Measurements from ENCODE around the gene TENM4.

Gene TENM4

DNA sequence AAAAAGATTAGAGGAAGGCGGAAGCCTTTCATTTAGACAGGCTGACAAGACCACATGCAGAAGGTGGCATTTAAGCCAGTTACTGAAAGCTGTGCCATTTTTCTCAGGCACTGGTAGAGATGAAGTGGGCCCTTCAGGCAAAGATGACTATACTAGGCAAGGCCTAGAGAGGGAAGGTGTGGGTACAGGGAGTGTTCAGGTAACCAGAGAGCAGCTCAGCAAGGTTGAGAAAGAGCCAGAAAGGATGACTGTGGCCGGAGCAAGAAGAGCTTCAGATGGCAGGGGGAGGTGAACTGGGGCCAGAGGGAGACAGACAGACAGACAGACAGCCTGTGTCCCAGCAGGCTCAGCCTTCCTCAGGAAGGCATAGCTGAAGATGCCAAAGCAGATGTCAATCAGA lies 778.0 kb downstream of the TENM4 start:
- in situ Hi-C loops (cut with MboI; ENCODE audit: low sequenced_read_pairs), result no loop called here

DNA sequence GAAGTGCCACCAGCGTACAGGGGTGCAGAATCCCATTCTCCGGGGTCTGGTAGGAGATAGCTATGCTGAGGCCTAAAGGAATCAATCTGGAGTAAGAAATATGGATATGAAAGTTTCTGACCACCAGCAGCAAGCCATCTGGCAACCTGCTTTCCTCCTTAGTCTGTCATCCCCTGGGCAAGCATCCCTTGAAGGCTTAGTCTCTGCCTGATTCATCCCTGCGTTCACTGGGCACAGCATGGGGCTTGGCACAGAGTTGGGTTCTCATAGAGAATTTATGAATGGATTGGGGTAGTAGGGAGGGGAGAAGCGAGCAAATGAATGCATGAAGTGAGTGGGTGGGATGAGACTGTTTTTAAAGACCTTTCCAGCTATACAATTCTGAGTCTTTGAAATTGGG lies 780.4 kb downstream of the TENM4 start:
- in situ Hi-C loops (cut with MboI; ENCODE audit: low sequenced_read_pairs), result no loop called here

DNA sequence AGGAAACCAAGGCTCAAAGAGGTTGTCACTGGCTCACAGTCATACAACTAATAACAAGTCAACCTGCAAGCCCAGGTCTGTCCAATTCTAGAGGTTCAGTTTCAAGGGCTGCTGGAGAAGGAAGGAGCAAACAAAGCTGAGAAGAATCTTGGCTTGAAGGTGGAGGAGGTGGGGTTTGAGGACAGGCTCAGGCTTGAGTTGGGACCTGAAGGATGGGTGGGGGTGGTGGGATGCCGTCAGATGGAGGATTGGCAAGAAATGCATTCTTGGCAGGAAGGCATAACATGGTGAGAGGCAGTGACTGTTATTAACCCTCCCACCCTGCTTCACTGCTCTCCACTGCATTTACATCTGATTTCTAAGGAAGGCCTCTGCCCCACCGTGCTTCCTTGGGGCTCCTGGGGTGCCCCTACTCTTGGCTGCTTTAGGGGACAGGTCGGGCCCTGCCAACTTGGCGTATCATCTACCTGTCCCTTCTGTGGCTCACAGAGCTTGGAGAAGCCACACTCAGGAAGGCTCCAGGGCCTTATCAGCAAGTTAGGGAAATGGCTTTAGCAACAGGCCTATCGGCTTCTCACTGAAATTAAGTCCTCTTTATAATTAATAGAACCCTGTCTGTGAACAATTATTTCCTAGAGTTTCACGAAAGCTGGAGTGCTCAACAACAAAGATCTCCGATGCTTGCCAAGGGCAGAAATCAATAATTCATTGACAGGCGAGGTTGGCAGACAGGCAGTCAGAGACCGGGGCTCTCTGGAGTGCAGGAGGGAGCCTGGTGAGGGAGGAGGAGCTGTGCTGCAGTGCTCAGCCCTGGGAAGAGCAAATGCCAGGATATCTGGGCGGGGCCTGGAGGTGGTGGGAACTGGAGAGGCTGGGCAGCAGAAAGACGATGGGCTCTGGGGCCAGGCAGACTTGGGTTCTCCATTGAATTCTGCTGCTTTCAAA lies 781.2 kb downstream of the TENM4 start:
- in situ Hi-C loops (cut with MboI; ENCODE audit: low sequenced_read_pairs), result no loop called here

DNA sequence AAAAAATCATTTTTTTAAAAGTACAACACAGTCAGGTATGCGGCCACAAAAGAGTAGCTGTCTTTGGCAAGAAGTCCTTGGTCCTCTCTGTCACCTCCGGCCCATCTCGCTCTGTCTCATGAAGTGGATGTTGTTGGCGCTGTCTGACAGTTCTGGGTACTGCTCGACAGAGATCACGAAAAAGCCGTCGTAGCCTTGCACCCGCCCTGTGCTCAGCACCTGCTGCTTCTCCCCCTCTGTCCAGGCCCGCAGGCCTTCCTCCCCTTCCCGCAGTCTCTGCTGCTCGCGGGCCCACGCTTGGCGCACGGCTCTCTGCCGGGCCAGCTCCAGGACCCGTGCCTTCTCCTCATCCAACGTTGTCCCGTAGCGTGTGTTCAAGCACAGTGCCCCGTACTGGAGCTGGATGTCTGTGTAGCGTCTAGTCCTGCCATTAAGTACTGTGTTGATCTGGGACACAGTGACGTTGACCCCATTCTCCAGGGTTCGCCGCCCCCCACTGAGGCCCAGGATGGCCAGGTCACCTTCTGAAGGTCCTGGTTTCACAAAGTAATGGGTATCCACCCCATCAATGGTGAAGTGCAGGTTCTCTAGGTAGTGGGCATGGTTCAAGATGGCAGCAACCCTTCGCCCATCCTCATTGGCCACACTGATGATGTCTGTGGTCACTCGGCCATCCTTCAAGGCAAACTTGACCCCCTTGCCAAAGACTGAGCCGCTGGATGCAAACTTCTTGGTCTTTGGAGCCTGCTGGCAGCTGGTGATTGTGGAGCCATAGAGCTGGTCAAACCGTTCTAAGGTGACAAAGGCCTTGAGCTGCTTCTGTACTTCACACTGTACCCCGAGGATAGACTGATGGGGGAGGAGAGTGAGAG lies 782.6 kb downstream of the TENM4 start:
- in situ Hi-C loops (cut with MboI; ENCODE audit: low sequenced_read_pairs), result no loop called here

DNA sequence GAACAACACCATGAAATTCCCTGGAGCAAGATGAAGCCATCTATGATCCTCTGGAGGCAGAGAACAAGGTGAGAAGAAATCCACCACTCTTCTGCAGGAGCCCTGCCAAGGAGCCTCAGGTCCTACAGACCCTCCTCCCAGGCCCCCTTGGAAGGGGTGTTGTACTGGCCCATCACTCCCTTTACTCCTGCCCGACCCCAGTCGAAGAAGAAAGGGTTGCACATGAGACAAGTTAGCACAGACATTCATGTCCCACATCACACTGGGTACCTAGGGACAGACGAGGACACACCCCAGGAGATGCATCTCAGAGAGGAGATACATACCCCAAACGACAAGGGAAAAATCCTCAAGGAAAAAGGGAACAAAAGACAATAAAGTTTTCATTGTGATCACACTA lies 783.4 kb downstream of the TENM4 start:
- in situ Hi-C loops (cut with MboI; ENCODE audit: low sequenced_read_pairs), result no loop called here

DNA sequence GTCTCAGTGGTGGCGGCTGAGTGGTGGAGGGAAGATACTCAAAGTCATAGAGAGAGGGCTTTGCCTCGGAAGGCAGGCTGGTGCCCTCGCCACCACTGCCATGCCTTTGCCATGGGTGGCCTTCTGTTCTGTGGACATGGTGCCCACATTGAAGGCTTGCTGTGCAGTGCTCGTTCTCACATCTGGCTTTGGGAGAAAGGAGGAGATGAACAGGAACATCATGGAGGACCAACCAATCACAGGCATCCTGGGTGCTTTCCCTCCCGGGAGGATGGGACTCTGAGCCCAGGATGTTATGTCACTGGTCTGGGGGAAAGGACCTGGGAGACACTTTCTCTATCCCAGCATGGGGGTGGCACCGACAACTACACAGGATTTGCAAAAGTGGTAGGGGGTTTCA lies 783.8 kb downstream of the TENM4 start:
- in situ Hi-C loops (cut with MboI; ENCODE audit: low sequenced_read_pairs), result no loop called here

DNA sequence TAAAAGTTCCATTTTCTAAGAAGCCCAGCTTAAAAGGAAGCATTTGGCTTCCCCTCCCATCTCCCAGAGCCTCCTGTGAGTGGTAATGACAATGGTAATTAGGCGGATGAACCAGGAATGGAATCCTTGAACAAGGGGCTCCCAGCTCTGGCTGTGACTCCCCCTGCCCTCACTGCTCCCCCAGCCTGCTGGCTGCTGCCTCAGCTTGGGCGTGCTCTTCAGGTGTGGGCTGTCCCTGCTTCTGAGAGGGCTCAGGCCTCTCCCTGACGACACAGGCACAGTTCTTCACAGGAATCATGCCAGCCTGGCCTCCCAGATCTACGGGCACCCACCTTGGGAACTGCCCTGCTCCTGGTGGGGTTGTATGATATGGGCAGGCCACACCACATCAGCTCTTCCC lies 784.5 kb downstream of the TENM4 start:
- in situ Hi-C loops (cut with MboI; ENCODE audit: low sequenced_read_pairs), result no loop called here

DNA sequence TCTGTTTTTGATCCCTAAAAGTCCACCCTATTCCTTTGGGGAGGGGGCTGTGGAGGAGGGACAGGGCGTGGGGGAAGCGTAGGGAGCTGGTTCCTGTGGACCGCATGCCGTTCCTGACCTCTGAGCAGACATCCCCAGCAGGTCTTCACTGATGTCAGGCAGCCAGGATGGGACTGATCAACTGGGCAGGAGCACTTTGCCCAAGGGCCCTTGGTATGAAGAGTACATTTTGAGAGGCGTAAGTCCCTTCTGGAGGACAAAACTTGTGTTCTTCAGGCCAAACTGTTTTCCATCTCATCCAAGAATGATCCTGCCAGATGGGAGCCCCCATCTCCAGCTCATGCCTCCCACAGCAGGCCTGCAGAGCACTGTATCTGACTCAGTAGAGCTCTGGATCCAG lies 785.3 kb downstream of the TENM4 start:
- in situ Hi-C loops (cut with MboI; ENCODE audit: low sequenced_read_pairs), result no loop called here

DNA sequence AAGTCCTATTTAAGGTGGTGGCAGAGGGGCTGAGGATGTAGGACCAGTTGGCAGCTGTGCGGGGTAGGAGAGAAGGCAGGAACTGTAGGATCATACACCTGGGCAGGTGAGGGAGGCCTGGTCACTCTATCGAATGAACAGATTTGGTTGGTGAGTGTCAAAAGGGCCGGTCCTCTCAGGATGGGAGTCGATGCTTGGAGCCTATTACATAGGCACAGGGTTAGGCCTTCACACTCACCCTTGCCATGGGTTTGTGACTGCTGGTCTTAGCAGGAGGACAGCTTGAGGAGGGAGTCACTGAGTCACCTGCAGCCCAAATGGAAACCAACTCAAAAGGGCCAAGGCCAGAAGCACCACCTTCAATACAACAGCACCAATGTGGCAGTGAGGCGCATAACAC lies 786.0 kb downstream of the TENM4 start:
- in situ Hi-C loops (cut with MboI; ENCODE audit: low sequenced_read_pairs), result no loop called here

DNA sequence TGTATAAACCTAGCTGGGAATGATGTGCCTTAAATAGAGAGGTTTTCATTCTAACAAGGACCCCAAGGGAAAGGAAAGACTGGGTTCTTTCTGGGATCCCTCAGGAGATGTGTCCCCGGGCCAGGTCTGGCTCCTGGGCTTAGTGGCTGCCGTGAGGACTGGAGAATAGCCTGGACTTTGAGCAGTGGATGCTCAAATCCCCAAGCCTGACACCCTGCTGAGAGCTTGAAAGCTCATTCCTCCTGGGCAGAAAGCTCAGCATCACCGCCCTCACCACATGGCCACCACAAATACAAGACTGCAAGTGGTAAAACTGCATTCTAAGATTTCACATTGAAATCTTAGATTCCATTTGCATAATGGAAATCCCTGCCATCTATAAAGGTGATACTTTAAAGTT lies 786.8 kb downstream of the TENM4 start:
- in situ Hi-C loops (cut with MboI; ENCODE audit: low sequenced_read_pairs), result no loop called here

DNA sequence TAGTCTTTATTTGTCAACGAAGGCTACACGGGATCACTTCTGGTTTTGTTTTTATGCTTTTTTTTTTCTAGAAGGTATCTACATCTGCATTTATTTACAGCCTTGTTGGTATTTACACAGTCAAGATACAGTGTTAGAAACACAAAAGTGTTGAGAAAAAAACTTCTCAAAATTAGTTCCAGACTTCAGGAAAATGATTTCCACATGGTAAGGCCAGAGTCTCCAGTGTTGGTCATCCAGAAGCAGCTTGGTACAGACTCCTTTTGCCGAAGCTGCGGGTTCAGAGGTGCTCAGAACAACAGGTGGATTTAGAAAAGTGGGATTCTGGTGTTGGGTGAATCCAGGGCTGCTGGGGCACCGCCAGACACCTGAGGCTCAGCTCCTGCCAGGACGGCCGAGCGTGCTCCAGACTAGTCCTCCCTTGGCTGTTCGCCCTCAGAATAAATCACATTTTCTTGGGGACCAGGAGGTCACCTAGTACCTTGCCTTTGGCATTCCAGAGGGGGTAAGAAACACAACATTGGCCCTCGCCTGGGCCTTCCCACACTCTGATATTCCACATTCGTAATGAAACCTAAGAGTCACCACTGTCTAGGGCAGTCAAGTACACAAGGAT lies 787.4 kb downstream of the TENM4 start:
- in situ Hi-C loops (cut with MboI; ENCODE audit: low sequenced_read_pairs), result no loop called here

DNA sequence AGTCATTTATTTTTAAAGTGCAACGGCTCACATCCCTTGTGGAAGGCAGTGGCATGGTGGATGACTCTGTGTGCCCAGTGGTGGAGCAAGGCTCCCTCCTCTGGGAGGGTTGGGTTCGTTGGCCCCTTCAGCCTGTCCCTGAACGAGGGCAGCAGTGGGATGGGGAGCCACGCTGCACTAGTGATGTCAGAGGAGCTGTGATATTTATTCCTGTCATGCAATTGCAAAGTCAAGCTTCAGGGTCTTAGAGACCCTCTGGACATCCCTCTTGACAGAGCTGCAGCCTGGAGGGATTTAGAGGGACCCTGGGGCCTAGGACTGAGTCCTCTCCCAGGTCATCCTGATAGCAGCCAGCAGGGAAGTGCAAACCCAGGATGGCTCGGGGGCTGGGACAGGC lies 788.0 kb downstream of the TENM4 start:
- in situ Hi-C loops (cut with MboI; ENCODE audit: low sequenced_read_pairs), result no loop called here

DNA sequence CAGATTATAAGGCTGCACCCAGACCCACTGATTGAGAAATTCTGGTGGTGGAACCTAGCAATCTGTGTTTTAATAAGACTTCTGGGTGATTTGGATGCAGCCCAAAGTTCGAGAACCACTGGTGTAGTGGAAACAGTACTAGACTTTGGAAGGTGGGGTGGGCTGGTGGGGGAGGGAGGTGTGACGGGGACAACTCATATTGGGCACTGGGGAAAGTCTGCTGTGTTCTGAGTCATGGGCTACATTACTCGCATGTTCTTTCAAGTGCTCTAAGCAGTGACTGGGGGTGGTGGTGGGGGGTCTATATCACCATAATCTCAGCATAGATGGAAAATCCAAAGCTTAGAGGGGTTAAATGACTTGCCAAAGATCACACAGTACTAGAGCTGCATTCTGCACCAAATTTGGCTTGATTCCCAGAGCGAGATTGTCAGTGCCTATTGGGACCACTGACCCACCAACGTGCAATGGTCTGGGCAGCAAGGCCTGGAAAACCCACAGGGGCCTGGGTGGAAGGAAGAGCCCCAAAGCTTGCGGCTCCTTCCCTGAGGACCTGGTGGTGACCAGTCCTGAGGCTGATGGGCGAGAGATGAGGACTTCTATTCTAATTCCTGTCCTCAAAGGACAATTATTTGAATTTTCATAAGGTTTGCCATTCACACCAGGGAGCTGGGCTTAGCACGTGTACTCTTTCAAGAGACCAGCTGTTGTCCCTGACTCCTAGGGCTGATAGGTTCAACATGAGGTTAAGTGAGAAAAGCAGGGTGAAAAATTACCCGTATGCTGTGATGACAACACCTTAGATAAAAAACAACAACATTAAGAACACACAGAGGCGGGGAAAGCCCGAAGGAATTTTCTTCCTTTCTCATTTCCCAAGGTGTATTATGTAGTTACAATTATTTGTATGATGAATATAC lies 788.6 kb downstream of the TENM4 start:
- in situ Hi-C loops (cut with MboI; ENCODE audit: low sequenced_read_pairs), result no loop called here

DNA sequence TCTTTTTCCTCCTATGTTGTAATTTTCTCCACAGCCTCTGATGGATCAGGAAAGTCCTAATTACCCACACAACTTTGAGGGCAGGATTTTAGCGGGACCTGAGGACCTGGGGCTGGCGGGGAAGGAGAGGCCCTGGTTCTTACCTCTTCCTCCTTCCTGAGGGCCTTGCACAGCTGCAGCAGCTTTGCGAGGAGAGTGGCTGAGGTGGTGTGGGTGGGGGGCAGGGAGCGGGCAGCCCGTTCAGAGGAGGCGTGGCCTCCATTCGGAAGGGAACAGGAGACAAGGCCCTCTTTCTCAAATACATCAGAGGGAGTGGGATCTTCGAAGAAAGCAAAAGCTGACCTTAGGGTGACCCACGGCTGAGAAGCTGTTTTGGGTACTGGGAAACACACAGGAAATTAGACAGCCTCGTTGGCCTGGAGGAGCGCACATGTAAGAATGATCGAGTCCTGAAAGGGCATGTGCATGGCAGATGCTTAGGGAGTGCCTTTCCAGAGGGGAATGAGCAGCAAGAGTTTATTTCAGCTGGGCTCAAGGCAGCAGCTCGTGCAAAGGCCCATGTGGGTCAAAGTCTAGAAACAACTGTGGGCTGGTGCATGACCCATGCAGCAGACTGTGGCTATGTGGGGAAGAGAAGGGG lies 789.6 kb downstream of the TENM4 start:
- in situ Hi-C loops (cut with MboI; ENCODE audit: low sequenced_read_pairs), result no loop called here

DNA sequence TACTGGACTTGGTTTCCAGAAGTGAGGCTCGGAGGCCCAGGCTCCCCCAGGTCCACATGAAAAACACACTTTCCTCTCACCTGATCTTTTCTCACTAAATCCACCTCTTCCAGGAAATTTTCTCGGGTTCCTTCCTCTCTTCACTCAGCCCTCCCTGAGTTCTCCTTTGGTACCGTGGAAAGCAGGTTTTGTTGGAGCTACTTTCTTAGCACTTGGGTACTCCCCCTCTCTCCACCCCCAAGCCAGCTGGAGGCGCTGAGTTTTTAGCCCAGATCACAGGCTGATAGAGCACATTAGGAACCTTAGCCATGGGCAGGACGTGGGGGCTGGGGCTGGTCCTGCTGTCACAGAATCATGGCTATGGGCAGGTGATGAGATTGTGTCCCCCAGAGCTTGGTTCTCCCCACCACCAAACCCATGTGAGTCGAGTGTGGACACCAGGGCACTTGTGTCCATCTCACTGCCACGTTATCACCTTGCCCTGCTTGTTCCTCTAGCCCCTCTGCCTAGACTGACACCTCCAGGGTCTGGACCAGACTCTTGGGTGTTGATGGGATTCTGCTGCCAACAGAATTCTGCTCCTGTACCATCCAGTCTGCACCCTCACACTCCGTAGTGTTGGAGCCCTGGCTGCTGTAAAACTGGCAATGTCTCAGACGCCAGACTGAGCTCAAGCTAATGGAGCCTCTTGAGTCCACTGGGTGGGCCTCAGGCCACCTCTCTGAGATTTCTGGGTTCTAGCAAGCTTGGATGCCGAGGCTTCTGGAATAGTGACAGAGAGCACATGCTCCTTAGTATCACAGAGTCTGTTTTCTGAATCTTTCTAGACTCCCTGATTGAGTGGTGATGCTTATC lies 791.2 kb downstream of the TENM4 start:
- in situ Hi-C loops (cut with MboI; ENCODE audit: low sequenced_read_pairs), result loop anchor here (25.0 kb wide), 1 partner anchor 438 kb away; no protein-coding TSS in a partner anchor

DNA sequence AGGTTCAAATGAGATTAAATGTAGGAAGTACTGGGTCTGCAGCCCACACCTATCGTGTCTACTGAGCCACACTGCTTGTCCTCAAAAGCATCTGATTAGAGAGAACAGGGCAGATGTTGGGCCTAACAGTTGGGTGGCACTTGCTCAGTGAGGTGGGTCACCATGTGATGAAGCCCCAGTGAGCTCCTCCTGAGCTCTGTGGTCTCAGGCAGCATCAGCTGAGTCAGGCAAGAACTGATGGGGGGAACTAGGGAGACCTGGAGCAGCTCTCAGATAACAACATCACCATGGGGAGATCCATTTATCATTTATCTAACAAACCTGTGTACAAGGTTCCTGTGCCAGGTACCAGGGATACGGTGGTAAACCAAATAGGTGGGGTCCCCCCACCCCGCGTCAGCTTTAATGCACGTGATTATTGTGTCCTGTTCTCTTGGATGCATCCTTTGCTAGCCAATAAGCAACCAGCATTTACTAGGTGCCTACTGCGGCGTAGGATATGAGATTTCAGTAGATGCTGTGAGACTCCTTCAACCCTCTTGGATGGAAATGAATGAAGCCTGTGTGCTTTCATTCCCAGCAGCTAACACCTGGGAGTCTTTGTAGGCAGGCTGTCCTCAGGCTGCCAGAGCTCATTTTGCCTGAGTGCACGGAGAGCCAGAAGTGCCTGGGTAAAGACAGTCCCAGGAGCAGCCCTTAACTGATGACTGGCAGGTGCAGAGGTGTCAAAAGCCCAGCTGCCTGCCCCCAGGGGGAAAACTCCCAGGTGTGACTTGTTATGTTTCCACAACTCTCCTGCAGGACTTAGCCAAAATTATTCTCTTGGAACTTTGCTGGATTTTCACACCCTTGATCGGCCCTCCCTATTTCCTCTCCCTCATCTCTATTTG lies 792.6 kb downstream of the TENM4 start:
- in situ Hi-C loops (cut with MboI; ENCODE audit: low sequenced_read_pairs), result loop anchor here (25.0 kb wide), 1 partner anchor 439 kb away; no protein-coding TSS in a partner anchor

DNA sequence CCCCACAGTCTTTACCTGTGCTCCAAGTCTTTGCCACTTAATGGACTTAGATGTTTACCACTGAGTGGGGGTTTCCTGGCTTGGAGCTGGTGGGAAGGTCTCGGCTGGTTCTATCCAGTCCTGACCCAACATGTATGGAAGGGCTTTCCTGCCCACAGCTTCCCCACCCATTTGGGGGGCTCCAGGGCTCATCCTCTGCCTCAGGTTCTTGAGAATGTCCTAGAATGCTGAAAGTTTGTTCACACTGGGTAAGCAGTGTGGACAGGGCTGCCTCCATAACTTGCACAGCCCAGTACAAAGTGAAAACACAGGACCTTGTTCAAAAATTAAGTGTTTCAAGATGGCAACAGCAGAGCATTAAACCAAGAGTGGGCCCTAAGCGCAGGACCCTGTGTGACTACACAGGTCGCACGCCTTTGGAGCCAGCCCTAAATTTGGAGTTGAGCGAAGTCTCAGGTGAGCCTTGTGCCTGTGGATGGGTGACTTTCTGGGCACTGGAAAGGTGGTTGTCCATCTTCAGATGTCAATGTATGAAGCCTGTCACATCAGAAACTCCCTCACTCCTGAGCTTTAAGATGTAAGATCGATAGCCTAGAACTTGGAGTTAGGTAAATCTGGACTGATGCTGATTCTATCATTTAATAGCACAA lies 793.4 kb downstream of the TENM4 start:
- in situ Hi-C loops (cut with MboI; ENCODE audit: low sequenced_read_pairs), result loop anchor here (25.0 kb wide), 1 partner anchor 440 kb away; no protein-coding TSS in a partner anchor
